GM21737 (cell line): Measurements from ENCODE around the gene PAQR6.

Experiments
- ATAC-seq: cut with Tn5 transposase; IDR thresholded peaks from one replicate; pipeline ENCODE4 v1.9.1; 2021; ENCODE audit warnings: mild to moderate bottlenecking, moderate library complexity; ENCODE audit not compliant: unreplicated experiment

The PAQR6 gene

GRCh38 chr1:156266051-156266450, 18.2 kb upstream of the PAQR6 start:
- ATAC-seq: no peak

- ATAC-seq: no peak
These were observed 15.4 kb upstream of the PAQR6 start for GRCh38 chr1:156263288-156263655.

DNA sequence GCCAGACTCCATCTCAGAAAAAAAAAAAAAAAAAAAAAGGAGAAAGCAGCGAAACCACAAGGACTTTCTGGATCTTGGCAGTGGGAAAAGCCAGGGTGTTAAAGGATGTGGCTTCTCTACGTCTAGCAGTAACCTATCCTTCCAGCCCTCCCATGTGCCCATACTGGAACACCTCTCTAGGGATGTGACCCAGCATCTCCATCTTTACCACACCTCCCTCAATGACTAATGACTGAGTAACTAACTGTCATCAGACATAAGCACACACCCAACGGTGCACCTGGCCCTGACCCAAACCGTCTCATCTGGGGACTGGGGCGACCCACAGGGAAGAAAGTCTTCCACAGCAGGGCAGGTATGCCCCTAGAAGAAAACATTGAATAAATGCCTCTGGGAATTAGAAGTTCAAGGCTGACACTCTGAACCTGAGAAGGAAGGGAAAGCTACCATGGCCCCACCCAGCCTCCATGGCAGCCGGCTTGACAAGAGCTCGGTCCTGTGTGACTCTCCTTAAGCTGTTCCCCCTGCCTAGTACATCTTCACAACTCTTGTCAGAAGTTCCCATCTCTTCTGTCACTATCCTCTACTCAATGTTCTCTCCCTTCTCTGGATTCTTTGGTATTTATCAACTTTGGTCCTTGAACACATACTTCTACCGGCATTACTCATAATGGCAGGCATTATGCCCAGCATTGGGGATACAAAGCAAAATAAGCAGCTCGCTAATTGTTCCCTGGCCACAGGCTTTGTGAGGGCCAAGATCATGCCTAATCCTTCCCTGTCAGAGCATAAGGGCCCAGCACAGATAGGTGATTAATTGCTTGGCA, 14.8 kb upstream of the PAQR6 start:
- no peak for ATAC-seq

- no peak for ATAC-seq
These were observed 13.0 kb upstream of the PAQR6 start for GRCh38 chr1:156260896-156261295.

- no peak for ATAC-seq
These were observed 11.9 kb upstream of the PAQR6 start for GRCh38 chr1:156259805-156260204.

GRCh38 chr1:156258859-156259258, 11.0 kb upstream of the PAQR6 start:
- no peak for ATAC-seq

- no peak for ATAC-seq
These were observed 9.9 kb upstream of the PAQR6 start for GRCh38 chr1:156257711-156258110.

DNA sequence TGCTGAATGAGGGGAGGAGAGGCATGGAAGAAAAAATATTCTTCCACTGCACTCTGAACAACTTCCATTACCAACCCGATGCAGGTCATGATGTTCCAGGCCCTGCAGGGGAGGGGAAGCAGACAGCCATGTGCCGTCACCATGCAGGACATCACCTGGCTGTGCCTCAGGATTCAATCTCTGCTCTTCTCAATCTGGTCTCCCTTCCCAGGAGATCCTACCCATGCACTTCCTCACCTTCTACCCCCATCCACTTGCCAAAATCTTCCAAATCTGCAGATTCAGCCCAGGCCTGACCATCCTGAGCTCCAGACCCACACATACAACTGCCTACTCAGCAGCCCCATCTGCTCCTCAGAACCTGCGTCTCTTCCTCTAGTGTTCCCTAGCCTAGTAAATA, 5.8 kb upstream of the PAQR6 start:
- ATAC-seq: no peak

DNA sequence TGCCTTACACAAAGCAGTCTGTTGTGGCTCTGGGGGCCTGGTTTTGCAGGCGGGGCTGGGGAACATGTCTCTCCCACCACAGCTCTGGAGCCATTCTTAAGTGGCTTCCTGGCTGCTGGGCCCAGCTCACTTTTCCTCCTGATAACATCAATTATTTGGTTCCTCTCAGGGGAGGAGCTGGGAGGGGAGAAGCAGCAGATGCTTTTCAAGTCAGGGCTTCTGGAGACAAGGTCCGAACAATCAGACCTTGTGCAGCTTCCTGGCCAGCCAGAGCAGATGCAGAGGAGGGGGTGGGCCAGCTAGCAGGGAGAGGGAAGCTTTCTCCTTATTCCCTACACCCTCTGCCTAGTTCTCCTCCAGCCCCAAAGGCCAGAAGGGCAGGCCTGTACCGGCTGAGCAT, 3.7 kb upstream of the PAQR6 start:
- no peak for ATAC-seq

GRCh38 chr1:156249593-156249992, 1.7 kb upstream of the PAQR6 start:
- no peak for ATAC-seq

DNA sequence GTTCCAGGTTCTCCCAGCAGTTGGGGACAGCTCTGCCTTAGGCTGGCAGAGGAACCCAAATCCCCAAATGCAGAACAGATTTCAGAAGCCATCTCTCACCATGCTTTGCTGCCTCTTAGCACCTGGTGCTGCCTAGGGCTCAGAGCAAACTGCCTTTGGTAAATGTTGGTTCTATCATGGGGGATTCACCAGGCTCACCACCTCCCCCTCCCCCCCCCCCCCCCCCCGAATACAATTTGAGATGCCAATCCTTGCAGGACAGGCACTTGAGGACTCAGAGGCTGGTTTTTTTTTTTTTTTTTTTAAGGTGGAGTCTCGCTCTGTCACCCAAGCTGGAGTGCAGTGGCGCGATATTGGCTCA, 447 bp upstream of the PAQR6 start:
- ATAC-seq: no peak

GRCh38 chr1:156246781-156247459, 936 bp downstream of the PAQR6 start:
- no peak for ATAC-seq

DNA sequence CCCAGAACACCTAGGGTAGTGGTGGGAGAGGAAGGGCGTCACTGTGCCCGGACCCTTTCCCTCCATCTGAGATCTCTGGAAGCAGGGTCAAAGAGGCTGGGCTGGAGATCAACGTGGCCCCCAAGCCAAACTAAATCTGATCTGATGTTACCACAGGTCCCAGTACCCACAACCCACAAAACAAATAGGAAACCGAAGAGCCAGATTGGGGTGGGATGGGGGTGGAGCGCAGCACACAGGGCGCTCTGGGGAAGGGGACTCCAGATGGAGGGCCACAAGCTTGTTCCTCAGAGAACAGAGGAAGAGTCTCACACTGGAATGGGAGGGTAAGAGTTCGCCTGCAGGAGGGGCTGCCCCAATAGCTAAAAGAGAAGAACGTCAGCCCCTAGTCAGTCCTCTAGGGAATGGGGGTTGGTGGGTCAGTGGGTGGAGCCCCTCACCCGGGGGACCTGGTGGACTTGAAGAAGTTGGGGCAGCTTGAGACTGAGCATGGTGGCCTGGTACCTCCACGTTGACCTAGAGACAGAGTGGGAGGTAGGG, 1.5 kb downstream of the PAQR6 start:
- ATAC-seq: no peak

DNA sequence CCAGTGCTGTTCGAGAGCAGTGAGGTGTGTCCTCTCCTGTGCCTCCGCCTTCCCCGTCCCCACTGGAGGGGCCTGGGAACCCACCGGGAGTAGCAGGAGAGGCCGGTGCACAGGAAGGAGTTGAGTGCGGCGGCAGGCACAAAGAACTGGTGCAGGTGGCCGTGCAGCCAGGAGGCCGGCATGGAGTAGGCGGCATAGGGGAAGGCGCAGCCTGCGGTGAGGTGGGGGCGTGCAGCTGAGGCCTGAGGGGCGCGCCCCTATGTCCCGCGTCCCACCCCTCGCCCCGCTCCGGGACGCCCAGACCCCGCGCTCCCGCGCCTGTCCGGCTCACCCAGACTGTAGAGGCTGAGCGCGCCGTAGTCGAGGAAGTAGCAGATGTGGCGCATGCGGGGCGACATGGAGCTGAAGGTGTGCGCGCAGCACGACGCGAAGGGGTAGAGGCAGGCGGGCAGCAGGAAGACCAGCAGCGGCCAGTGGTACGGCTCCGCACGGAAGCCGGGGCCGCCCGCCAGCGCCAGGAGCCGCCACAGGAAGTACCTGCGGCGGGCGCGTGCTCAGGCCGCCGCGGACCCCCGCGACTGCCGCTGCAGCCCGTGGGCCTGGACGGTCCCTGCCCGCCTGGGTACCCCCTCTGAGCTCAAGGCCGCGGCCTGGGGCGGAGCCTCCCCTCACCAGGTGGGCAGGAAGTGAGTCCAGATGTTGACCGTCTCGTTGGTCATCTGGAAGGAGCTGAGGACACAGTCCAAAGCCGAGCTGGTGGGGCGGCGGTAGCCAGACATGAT, 2.2 kb downstream of the PAQR6 start:
- no peak for ATAC-seq

DNA sequence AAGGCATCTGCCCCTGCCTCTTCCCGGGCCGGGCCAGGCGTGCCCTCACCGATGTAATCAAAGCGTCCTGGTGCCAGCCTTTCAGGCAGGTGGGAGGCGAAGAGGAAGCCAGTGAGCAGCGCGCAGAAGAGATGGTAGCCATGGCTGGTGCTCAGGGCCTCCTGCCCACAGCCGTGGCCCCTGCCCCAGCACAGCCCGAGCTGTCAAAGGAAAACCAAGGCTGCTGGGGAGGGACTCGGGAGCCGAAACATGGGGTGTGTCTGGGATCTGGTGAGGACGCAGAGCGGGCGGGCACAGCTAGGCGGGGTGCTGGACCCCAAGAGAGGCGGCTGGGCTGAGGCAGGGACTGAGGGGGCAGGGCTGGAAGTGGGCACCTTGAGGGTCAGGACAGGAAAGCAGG, 3.1 kb downstream of the PAQR6 start:
- no peak for ATAC-seq

GRCh38 chr1:156244126-156244525, 3.7 kb downstream of the PAQR6 start:
- ATAC-seq: no peak

DNA sequence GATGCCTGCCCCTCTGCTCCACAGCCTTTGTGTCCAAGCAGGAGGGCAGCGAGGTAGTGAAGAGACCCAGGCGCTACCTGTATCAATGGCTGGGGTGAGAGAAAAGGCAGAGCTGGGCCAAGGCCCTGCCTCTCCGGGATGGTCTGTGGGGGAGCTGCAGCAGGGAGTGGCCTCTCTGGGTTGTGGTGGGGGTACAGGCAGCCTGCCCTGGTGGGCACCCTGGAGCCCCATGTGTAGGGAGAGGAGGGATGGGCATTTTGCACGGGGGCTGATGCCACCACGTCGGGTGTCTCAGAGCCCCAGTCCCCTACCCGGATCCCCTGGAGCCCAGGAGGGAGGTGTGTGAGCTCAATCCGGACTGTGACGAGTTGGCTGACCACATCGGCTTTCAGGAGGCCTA, 5.1 kb downstream of the PAQR6 start:
- ATAC-seq: no peak

DNA sequence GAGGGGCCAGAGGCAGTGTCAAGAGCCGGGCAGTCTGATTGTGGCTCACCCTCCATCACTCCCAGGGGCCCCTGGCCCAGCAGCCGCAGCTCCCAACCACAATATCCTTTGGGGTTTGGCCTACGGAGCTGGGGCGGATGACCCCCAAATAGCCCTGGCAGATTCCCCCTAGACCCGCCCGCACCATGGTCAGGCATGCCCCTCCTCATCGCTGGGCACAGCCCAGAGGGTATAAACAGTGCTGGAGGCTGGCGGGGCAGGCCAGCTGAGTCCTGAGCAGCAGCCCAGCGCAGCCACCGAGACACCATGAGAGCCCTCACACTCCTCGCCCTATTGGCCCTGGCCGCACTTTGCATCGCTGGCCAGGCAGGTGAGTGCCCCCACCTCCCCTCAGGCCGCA, 5.9 kb downstream of the PAQR6 start, which contains the start of gene BGLAP:
BGLAP (plus strand) TSS at position 259 of the 400 bp plus-strand sequence; CDS start at position 307, 48 bp downstream.
- ATAC-seq: no peak

GRCh38 chr1:156241311-156241811, 6.5 kb downstream of the PAQR6 start:
- no peak for ATAC-seq

GRCh38 chr1:156238248-156238647, 9.6 kb downstream of the PAQR6 start:
- no peak for ATAC-seq

- ATAC-seq: no peak
These were observed 11.7 kb downstream of the PAQR6 start for GRCh38 chr1:156236164-156236563.
